GM12874 (cell line): ENCODE data around the gene EFEMP1.

Experiments
- TF ChIP-seq, protein P1 (sequence below): IDR thresholded peaks from 2 replicates; pipeline ENCODE4 v1.5.1; 2011; ENCODE audit warnings: low read depth, mild to moderate bottlenecking, control low read depth, low read length, moderate library complexity; ENCODE audit not compliant: insufficient read depth

The EFEMP1 gene

DNA sequence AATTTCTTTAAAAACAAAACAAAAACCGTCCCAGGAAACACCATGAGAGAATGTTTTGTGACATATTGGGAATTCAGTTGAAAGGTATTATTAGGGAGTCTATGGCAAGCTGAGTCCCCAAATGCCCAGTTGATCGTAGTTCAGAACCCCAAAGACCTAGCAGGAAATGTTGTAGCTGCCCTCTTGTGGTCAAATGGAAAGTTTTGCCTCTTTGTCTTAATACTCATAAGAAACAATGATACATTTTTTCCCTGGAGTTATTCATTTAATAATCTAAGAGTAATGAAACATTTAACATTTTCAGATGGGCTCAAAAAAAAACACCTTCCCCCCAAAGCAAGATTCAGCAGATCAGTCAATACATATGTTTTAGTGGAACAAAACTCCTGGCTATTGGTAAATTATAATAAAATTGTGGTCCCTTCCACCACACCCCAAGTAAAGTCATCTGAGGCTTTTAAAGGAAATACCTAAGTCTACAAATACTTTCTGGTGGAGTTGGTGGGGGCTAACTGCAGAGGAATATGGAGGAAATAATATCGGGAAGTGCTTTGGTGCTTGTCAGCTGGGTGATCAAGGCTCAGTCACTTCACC, 37.8 kb upstream of the EFEMP1 start:
- TF ChIP-seq, protein P1, sequence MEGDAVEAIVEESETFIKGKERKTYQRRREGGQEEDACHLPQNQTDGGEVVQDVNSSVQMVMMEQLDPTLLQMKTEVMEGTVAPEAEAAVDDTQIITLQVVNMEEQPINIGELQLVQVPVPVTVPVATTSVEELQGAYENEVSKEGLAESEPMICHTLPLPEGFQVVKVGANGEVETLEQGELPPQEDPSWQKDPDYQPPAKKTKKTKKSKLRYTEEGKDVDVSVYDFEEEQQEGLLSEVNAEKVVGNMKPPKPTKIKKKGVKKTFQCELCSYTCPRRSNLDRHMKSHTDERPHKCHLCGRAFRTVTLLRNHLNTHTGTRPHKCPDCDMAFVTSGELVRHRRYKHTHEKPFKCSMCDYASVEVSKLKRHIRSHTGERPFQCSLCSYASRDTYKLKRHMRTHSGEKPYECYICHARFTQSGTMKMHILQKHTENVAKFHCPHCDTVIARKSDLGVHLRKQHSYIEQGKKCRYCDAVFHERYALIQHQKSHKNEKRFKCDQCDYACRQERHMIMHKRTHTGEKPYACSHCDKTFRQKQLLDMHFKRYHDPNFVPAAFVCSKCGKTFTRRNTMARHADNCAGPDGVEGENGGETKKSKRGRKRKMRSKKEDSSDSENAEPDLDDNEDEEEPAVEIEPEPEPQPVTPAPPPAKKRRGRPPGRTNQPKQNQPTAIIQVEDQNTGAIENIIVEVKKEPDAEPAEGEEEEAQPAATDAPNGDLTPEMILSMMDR: peak; percentile 42

DNA sequence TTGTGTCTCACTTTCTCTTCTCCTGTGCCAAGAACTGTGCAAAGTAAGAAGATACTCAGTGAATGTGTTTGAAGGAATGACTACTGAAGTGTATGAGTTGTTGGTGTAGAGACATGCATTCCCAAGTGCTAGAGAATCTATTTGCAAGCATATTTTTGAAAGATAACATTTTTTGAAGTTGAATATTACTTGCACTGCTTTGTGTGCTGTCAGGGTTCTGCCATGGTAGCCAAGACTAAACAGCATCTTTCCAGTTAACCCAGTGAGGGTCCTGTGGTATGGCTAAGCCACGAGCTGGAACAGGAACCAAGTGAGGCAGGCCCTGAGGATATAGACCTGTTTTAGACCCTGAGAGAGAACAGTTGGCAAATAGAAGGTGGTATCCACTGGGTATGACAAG, 35.2 kb upstream of the EFEMP1 start:
- TF ChIP-seq, protein P1: no peak

- TF ChIP-seq, protein P1: no peak
Measured at GRCh38 chr2:55957142-55957541, 33.6 kb upstream of the EFEMP1 start.

DNA sequence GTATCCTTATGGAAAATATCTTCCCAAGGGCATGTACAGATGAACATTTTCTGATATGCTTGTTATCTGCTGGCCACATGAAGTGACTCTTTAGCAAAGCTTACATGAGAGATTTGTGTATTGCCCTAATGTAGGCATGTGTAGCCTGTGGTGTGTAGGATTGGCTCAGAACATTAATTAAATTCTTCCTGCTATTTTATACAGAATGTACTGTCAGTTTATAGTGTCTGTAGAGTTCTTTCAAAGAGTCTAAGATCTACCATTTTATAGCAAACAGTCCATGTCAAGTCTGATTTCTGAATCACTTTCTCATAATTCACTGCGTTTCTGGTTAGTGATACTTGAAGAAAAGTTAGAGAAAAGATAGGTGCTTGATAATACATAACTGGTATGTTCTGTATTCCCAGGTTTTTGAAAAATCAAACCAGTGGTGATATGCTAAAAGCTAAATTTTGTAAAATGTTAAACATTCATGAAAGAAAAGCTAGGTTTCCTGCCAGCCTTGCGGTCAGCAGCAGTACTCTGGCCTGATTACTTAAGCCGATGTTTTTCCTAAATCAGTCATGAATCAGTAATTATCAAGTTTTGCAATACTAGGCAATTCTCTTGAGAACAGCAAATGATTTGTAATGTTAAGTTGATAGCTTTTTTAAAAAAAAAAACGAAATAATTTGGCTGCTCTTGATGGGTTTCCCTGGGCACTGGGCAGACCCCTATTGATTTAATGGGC, 30.9 kb upstream of the EFEMP1 start:
- TF ChIP-seq, protein P1: no peak

GRCh38 chr2:55952415-55952814, 28.8 kb upstream of the EFEMP1 start:
- TF ChIP-seq, protein P1: no peak

- TF ChIP-seq, protein P1: no peak
Measured at GRCh38 chr2:55951533-55951932, 28.0 kb upstream of the EFEMP1 start.

DNA sequence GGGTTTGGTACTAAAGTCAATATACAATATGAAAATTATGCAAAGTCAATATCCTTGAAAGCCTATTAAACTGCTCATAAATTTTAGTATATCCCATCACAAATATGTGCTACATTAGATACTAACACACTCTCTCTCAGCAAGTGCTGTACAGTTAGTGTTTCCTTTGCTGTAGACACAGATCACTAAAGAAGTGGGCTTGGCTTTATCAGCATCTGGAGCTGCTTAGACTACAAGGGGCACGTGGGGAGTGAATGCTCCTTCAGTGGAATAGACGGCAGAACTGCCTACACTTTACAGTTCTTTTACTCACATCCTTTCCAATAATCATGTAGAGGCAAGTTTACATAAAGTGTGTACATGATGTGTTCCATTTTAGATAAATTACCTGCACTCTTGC, 26.0 kb upstream of the EFEMP1 start:
- TF ChIP-seq, protein P1: no peak
